Body of pancreas (tissue), 4 donors: ENCODE results near the gene CDK11B. TPM values are rescaled to one million over a fixed set of nuclear protein-coding genes. Genes with fewer than 3 reads are reported as not detected.
"Not testable (repeated sequence)": the region's sequence is repeated elsewhere in the genome, so short reads cannot be mapped to it uniquely, and the experiment has no call there.

Source experiments
- ATAC-seq: fragments of 150-250 bp; one replicate; pipeline ENCODE4 v1.9.1; 2016
- DNase-seq, 4 donors: peaks; one replicate each; pipeline ENCODE4 v3.0.0-alpha.2; 2019
- H3K27ac ChIP-seq, 4 donors: fragments of 200-600 bp; sonication (generic); 1 replicate in 3 of 4; 2 replicates in 1 of 4; pipeline versions ENCODE4 v1.5.1 to v1.6.1; 2016 to 2019; ENCODE audit warnings: mild to moderate bottlenecking in 1 of 4, mixed read lengths in 1 of 4, moderate library complexity in 1 of 4
- H3K27me3 ChIP-seq, 2 donors: fragments of 200-600 bp; sonication (generic); one replicate each; pipeline ENCODE4 v1.6.0; 2016; ENCODE audit warnings: mild to moderate bottlenecking in 1 of 2
- H3K36me3 ChIP-seq, 2 donors: fragments of 200-600 bp; sonication (generic); replicated peaks in 1 of 2; 2 replicates each; pipeline ENCODE4 v1.5.1; 2016; ENCODE audit warnings: low read depth in 2 of 2; ENCODE audit not compliant: insufficient read depth in 1 of 2
- H3K4me1 ChIP-seq: fragments of 200-600 bp; sonication (generic); one replicate; pipeline ENCODE4 v1.6.0; 2016
- H3K4me3 ChIP-seq, 2 donors: fragments of 200-600 bp; sonication (generic); 1 replicate in 1 of 2; 2 replicates in 1 of 2; pipeline ENCODE4 v1.5.1; 2016 to 2019
- H3K9me3 ChIP-seq, 3 donors: fragments of 200-600 bp; sonication (generic); 1 replicate in 2 of 3; 2 replicates in 1 of 3; pipeline ENCODE4 v1.5.1; 2016
- POLR2A ChIP-seq, 3 donors: fragments of 450-650 bp; IDR thresholded peaks; one replicate each; pipeline ENCODE4 v1.6.1; 2016; ENCODE audit warnings: antibody characterized with exemption in 3 of 3, mild to moderate bottlenecking in 2 of 3
- WGBS, 2 donors: methylation state at CpG; one replicate each; pipeline ENCODE4 v1.1.5; 2017; 5-methylcytosine and 5-hydroxymethylcytosine counted together
- intact Hi-C: fragments of 100-400 bp; cut with DNase I; formaldehyde crosslinking; loops from one replicate; pipeline ENCODE4 v1.15.1; 2023
- total RNA-seq, 2 donors: library from RNA; depleted of rRNA; stranded (reverse); fragments of >200 nt; gene quantifications; one replicate each; pipeline ENCODE4 v1.1.0, GENCODE V29; 2016
- TF ChIP-seq, protein P1 (sequence below), 7 experiments: fragments of 450-650 bp in 4 of 7; fragments of 200-600 bp in 3 of 7; sonication (generic) in 3 of 7; IDR thresholded peaks; one replicate each; pipeline ENCODE4 v1.5.1; 2016 to 2019; ENCODE audit warnings: antibody characterized with exemption in 7 of 7

Gene CDK11B
- total RNA-seq, 2 donors from 2014 or later, result 14.5 to 45.5 TPM

DNA sequence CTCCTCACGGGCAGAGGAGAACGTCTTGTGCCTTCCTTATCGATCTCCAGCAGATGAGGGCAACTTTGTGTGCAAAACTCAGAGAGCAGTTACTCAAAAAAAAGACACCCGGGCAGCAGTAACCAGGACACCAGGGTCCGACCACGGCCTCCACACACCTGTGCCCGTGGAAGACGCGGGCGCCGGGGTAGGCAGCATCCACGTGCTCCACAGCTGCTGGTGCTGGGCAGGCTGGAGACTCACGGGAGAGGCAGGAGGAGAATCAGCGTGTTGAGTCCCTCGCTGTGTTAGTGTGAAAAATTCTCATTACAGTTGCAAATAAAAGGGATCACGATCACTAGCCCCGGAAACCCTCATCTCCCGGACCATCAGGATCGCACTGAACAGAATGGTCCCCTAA is 40.3 kb upstream of the CDK11B start:
- H3K27me3 ChIP-seq, intact Hi-C loops: not testable (repeated sequence)

GRCh38 chr1:1697358-1698183 is 38.8 kb upstream of the CDK11B start:
- peak in 2 of 4 donors; percentile 2 to 5 for DNase-seq
- ATAC-seq, H3K4me1 ChIP-seq, H3K4me3 ChIP-seq, H3K36me3 ChIP-seq, intact Hi-C loops, H3K27ac ChIP-seq, H3K9me3 ChIP-seq, H3K27me3 ChIP-seq: not testable (repeated sequence)
- 74 to 90% methylated on average over 3 to 18 of the region's 26 CpGs for WGBS, 2 donors

More for the DNA sequence above, 40.3 kb upstream of the CDK11B start:
- H3K36me3 ChIP-seq, H3K4me1 ChIP-seq, H3K4me3 ChIP-seq, H3K9me3 ChIP-seq, ATAC-seq, H3K27ac ChIP-seq: not testable (repeated sequence)
- WGBS, 2 donors, result 100% methylated on average over 1 of the region's 19 CpGs; no CpG with 5 or more reads in 1 of the 2 donors
- DNase-seq, result peak in 2 of 4 donors; percentile 2 to 3

DNA sequence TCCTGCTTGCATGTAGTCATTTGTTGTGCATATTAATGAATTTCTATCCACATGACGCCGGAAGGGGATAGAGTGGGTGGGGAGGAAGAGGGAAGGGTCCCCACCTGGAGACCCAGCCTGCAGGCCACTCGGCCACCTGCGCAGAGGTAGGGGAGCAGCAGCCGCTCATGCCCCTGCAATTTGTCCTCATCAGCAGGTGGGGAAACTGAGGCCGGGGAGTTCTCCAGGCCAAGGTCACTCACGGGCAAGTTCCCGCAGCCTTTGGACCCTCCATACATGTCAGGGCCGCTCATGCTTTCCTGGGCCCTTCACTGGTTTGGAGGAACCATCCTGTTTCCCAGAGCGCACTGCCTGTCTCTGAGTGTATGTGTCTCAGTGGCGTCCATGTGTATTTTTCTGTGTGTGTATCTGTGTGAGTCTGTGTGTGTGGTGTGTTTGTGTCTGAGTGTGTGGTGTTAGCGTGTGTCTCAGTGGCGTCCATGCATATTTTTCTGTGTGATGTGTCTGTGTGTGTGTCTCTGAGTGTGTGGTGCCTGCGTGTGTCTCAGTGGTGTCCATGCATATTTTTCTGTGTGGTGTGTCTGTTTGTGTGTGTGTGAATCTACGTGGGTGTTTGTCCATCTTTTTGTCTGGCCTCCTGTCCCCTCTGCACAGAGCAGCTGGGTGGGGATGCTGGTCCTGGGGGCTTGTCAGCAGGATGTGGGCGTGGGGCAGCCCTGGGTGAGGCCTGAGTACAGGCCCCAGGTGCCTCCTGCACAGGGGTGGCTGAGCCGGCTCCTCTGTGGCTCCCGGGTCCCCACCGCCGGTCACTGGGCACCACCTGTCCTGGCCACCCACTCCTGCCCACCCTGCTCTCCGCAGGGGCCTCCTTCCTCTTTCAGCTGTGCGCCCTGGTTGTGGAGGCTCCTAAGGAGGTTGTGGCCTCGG is 37.9 kb upstream of the CDK11B start:
- peak in 1 of 4 donors; percentile 2 for DNase-seq
- H3K36me3 ChIP-seq, ATAC-seq, H3K27ac ChIP-seq, H3K9me3 ChIP-seq, H3K4me1 ChIP-seq, H3K27me3 ChIP-seq, intact Hi-C loops, H3K4me3 ChIP-seq: not testable (repeated sequence)
- WGBS, 2 donors, result 86 to 87% methylated on average over 15 of the region's 23 CpGs

DNA sequence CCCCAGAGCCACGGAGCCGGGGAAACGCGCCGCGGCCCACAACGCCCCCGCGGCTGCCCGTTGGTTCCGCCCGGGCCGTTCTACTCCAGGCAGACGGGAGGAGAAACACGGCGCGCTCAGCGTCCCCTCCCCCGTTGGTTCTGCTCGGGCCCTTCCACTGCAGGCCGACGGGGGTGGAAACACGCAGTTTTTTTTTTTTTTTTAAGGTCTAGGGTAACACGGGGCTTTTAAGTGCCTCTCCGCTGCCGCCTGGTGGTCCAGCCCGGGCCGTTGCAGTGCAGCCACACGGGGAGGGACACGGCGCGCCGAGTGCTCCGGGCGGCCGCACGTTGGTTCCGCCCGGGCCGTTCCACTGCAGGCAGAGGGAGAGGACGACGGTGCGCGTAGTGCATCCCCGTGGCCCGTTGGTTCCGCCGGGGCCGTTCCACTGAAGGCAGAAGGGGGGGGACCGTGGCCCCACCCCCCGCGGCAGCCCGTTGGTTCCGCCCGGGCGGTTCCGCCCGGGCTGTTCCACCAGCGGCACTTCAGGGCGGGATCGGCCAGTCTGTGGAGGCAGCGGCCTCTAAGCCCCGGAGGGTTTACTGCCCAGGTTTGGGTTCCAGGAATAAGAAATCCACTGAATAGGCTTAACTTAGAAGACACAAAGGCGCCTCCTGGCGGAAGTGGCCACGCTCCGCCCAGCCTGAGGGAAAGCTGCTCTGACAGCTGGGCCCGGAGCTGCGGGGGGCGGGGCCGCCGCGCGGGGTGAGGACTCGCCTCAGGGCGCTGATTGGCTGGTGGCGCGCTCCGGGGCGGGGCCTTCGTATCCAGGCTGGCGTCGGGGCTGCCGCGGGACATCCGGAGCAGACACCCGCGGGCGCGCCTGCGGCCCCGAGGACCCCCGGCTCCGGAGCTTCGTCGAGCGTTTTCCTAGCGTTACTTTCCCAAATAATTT is 34.2 kb upstream of the CDK11B start, which contains the start of gene SLC35E2B:
TSS of gene SLC35E2B (minus strand) at position 82 of the 934 bp plus-strand sequence. CDS start 16,096 bp downstream, outside the sequence.
- intact Hi-C loops, H3K36me3 ChIP-seq, H3K9me3 ChIP-seq, H3K4me1 ChIP-seq, H3K27me3 ChIP-seq: not testable (repeated sequence)
- DNase-seq (peak; percentile 93 to 98 (median 94)), ATAC-seq (peak; percentile 91)
- Histone ChIP-seq H3K27ac (peak within 1 kb of the TSS; percentile 62 to 97 (median 94)), H3K4me3 (peak within 1 kb of the TSS; percentile 41 to 72)
- no CpG with 5 or more reads among the region's 98 CpGs for WGBS, 2 donors
- TF ChIP-seq, protein P1, sequence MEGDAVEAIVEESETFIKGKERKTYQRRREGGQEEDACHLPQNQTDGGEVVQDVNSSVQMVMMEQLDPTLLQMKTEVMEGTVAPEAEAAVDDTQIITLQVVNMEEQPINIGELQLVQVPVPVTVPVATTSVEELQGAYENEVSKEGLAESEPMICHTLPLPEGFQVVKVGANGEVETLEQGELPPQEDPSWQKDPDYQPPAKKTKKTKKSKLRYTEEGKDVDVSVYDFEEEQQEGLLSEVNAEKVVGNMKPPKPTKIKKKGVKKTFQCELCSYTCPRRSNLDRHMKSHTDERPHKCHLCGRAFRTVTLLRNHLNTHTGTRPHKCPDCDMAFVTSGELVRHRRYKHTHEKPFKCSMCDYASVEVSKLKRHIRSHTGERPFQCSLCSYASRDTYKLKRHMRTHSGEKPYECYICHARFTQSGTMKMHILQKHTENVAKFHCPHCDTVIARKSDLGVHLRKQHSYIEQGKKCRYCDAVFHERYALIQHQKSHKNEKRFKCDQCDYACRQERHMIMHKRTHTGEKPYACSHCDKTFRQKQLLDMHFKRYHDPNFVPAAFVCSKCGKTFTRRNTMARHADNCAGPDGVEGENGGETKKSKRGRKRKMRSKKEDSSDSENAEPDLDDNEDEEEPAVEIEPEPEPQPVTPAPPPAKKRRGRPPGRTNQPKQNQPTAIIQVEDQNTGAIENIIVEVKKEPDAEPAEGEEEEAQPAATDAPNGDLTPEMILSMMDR (IDR thresholded peaks at IDR 0.05), result peak in 4 of 7 experiments; percentile 21 to 40 (median 39)
- peak in 2 of 3 donors; percentile 24 to 43 for TF ChIP-seq POLR2A (IDR thresholded peaks at IDR 0.05)

GRCh38 chr1:1692324-1692713 is 33.5 kb upstream of the CDK11B start:
- H3K36me3 ChIP-seq, intact Hi-C loops: not testable (repeated sequence)
- peak; percentile 49 to 83 (median 80) for DNase-seq

GRCh38 chr1:1691443-1691842 is 32.6 kb upstream of the CDK11B start:
- WGBS, 2 donors, result 0% methylated on average over 5 of the region's 16 CpGs; no CpG with 5 or more reads in 1 of the 2 donors
- H3K4me1 ChIP-seq, intact Hi-C loops, H3K9me3 ChIP-seq, ATAC-seq, H3K4me3 ChIP-seq, H3K27me3 ChIP-seq, H3K36me3 ChIP-seq: not testable (repeated sequence)
- peak overlapping the region in 1 of 4 donors; percentile 65 for H3K27ac ChIP-seq
- DNase-seq, result peak in 1 of 4 donors; percentile 5

More at GRCh38 chr1:1692324-1692713, 33.5 kb upstream of the CDK11B start:
- not testable (repeated sequence) for H3K9me3 ChIP-seq, H3K4me1 ChIP-seq, H3K27me3 ChIP-seq
- peak in 1 of 3 donors; percentile 40 for TF ChIP-seq POLR2A (IDR thresholded peaks at IDR 0.05)
- Histone ChIP-seq H3K4me3 (peak overlapping the region; percentile 41 to 72), H3K27ac (peak overlapping the region; percentile 62 to 97 (median 94))
- ATAC-seq, result peak; percentile 59
- 0% methylated on average over 10 to 31 of the region's 45 CpGs for WGBS, 2 donors

DNA sequence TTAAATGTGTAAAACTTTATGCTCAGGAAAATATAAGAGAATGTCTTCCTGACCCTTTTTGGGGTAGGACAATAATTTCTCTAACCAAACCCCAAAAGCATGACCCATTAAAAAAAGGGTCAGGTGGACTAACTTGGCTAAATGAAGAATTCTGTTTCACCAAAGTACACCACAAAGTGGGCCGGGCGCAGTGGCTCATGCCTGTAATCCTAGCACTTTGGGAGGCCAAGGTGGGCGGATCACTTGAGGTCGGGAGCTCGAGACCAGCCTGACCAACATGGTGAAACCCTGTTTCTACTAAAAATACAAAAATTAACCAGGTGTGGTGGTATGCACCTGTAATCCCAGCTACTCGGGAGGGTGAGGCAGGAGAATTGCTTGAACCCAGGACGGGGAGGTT is 30.7 kb upstream of the CDK11B start:
- DNase-seq, H3K4me3 ChIP-seq, intact Hi-C loops, H3K27ac ChIP-seq, ATAC-seq, H3K9me3 ChIP-seq, H3K36me3 ChIP-seq, H3K27me3 ChIP-seq, H3K4me1 ChIP-seq: not testable (repeated sequence)
- 93 to 94% methylated on average over 7 of the region's 7 CpGs for WGBS, 2 donors
